Stimulated activated CD4-positive, alpha-beta T cell treated with anti-CD3 and anti-CD28 coated beads, TNF-alpha, amount 100 ng/mL, for 1 hour (primary cell): ENCODE data around the gene NR3C2.

Experiments used
- DNase-seq, 3 donors: peaks; one replicate each; pipeline ENCODE4 v3.0.0-alpha.2; 2020; ENCODE audit warnings: low read depth in 3 of 3, low spot score in 1 of 3

Gene NR3C2

GRCh38 chr4:148079961-148080360 is 362.3 kb downstream of the NR3C2 start:
- DNase-seq: no peak

GRCh38 chr4:148078061-148078460 is 364.2 kb downstream of the NR3C2 start:
- no peak for DNase-seq

DNA sequence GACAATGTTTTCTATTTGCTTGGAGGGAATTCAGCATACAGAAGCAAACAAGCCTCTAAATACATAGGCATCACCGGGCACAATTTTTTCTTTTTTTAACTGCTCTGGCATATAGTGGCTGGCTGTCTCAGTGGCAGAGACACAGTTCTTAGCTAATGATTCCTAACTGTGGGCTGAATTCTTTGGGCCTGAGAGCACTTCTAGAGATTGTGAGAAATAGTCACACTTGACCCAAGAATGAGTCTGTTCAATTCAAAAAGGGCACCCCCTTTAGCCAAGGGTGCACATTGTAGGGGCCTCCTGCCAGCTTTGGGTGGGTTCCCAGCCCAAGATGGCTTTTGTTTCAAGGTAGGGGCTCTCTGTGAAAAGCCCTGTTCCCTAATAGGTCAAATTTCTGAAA is 364.6 kb downstream of the NR3C2 start:
- no peak for DNase-seq

GRCh38 chr4:148076964-148077363 is 365.2 kb downstream of the NR3C2 start:
- DNase-seq: no peak

GRCh38 chr4:148075438-148075837 is 366.8 kb downstream of the NR3C2 start:
- no peak for DNase-seq

DNA sequence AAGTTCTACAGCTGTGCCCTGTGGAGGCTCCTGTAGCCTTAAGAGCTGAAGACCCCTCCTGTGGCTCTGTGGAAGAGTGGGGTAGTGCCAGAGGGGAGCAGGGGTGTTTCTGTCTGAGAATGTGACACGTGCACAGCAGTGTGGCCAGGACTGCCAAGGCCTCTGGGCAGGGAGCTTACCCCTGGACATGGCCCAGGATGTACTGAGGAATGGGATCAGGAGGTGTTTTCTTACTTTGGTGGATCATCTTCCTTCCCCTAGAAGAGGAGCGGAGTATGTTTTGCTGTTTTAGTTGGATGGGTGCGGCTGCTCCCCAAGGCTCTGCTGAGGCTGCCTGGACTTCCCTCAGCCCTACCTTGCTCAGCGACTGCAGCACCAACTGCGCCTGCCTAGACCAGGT is 367.8 kb downstream of the NR3C2 start:
- no peak for DNase-seq

DNA sequence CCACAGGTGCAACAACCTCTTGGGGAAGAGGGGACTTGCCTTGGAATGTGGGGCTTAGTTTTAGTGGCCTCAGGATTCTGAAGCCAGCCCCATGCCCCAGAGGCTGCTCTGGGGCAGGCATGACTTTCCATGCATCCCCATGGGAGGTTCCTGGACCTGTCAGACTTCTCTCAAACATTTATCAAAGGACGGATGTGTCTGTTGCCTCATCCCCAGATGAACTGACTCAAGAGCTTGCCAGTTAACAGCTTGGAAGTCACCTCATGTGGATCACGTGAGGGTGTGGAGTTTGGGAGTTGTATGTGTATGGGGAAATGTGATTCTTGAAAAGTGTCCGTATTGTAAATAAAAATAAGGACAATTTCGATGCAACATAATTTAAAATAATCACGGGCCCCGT is 368.9 kb downstream of the NR3C2 start:
- no peak for DNase-seq

GRCh38 chr4:148072789-148073188 is 369.4 kb downstream of the NR3C2 start:
- DNase-seq: no peak

GRCh38 chr4:148071009-148071408 is 371.2 kb downstream of the NR3C2 start:
- DNase-seq: no peak

- DNase-seq: no peak
Measured at GRCh38 chr4:148069895-148070178, 372.4 kb downstream of the NR3C2 start.

- DNase-seq: no peak
Measured at GRCh38 chr4:148069086-148069894, 372.9 kb downstream of the NR3C2 start.

GRCh38 chr4:148068065-148068911 is 373.9 kb downstream of the NR3C2 start:
- DNase-seq: no peak

DNA sequence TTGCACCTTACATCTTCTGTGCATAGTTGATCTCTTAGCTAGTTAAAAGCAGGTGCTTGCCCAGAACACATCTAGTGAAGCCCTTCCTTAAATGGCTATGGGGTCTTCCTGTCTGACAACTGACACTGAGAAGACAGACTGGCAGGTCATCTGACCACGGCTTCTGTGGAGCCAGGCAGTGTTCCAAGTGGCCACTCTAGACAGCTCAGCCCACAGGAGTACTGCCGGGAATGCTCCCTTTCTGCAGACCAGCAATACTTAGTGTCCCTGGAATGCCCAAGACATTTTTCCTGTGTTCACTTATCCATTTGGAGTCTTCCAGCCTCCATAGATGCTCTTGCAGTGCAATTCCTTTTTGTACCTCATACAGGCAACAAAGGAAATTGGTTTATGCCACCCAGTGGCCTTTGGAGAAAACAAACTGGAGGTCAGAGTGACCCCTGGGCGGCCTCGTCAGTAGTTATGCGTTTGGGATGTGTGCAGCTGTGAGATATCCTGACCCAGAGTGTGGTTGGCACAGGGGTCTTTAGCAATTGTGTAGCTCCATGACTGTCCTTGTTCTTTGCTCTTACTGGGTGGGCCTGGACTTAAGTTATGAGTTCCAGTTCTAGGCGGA is 374.8 kb downstream of the NR3C2 start:
- no peak for DNase-seq

DNA sequence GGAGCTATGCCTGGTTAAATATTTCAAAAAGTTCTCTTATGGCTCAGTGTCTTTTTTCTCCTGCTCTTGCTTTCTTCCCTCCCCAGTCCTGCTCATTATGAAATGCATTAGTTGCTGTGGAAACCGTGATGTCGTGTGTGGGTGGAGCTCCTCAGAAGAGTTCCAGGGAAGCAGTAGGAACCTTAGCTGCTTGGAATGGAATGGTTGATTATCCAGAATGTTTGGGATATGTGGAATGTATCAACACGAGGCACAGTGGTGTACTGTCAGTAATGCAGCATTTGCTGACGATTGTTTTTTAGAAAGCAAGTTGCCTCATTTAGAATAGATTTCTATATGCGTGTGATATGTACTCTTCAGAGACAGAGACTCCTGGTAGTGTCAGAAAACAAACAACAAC is 377.1 kb downstream of the NR3C2 start:
- DNase-seq: no peak

GRCh38 chr4:148064451-148064850 is 377.8 kb downstream of the NR3C2 start:
- no peak for DNase-seq

DNA sequence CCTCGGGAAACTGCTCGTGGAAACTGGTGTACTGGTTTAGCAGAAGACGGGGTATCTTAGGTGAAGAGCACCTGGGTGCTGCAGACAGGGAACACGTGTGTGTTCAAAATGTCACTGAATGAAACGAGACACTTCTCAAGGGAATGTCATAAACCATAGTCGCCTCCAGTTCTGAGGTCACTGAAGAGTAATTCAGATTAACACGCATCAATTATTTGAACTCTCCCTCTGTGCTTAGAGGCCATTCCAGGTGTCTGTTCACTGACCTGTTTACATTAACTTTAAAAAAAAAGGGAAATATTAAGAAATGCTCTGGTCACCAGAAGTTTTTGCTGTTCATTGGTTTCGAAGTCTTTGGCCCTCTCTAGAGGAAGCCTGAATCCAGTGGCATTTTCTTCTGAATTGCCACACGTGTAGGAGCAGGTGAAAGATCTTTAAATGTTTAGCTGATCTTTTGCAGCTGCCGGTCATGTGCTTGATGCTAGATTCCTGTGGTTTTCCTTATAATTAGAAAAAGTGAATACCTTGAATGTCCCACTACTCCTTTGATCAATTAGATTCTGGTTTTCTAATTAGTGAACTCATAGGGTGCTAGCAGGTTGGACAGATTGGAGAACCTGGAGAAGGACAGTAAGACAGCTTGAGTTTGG is 379.8 kb downstream of the NR3C2 start:
- no peak for DNase-seq

DNA sequence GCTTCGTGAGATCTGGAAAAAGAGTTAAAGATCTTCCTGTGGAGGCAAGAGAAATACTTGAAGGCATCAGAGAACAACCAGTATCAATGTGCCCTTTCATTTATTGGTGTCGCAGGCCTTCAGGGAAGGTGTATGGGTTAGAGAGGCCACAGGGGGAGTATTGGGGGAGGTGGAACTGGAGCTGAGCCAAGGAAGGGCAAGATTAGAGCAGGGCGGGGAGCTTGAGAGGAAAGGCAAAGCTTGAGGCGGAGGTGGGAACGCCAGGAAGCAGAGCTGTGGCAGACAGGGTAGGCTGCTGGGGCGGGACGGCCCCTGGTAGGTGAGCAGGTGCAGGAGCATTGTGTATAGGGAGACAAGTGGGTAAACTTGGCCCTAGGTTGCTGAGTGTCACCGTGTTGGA is 380.4 kb downstream of the NR3C2 start:
- no peak for DNase-seq

- DNase-seq: no peak
Measured at GRCh38 chr4:148061141-148061481, 381.1 kb downstream of the NR3C2 start.

GRCh38 chr4:148060264-148061140 is 381.7 kb downstream of the NR3C2 start:
- DNase-seq: no peak

- DNase-seq: no peak
Measured at GRCh38 chr4:148059617-148060180, 382.5 kb downstream of the NR3C2 start.
